HCT116 (cell line): ENCODE data around the gene XAGE1A. TPM values are rescaled to one million over a fixed set of nuclear protein-coding genes. Genes with fewer than 3 reads are reported as not detected.
"Not testable (repeated sequence)": the region's sequence is repeated elsewhere in the genome, so short reads cannot be mapped to it uniquely, and the experiment has no call there.

ENCODE experiments used
- ATAC-seq: fragments of 200-7000 bp; cut with Tn5 transposase; 2 replicates; pipeline ENCODE4 v1.9.1; 2020; ENCODE audit warnings: mild to moderate bottlenecking, moderate library complexity
- Bru-seq: library from RNA; stranded (reverse); fragments of 400-500 nt; gene quantifications from one replicate; lab custom pipeline; 2021; lab: Mats Ljungman, UMichigan
- BruChase-seq, 2 experiments: library from RNA; stranded (reverse); fragments of 400-500 nt; gene quantifications; one replicate each; lab custom pipeline; 2021; lab: Mats Ljungman, UMichigan
- BruUV-seq: library from RNA; stranded (reverse); fragments of 400-500 nt; replicated peaks from 2 replicates; lab custom pipeline; 2021; lab: Mats Ljungman, UMichigan
- CTCF ChIA-PET: fragments of 300-600 bp; sonication (Branson Sonifier 250); formaldehyde crosslinking; loops from one replicate; lab custom pipeline; 2021; ENCODE audit warnings: antibody characterized with exemption; lab: Charles Lee
- POLR2A ChIA-PET: fragments of 300-600, 350-600 bp; sonication (Branson Sonifier 250); formaldehyde crosslinking; loops from one replicate; lab custom pipeline; 2021; ENCODE audit warnings: antibody characterized with exemption; lab: Charles Lee
- RAD21 ChIA-PET, 2 experiments: fragments of 300-600 bp; sonication (Branson Sonifier 250); formaldehyde crosslinking; loops; one replicate each; lab custom pipeline; 2023; ENCODE audit warnings: low total read pairs in 2 of 2; ENCODE audit not compliant: uncharacterized antibody in 2 of 2, unreplicated experiment in 2 of 2, low non-redundant PET in 1 of 2; lab: Charles Lee
- DNase-seq: peaks from one replicate; pipeline ENCODE4 v3.0.0-alpha.2; 2010; ENCODE audit warnings: low read depth, low spot score
- H2AFZ ChIP-seq: fragments of 200-600 bp; shearing (Covaris generic), sonication (generic); 2 replicates; pipeline ENCODE4 v1.6.1; 2017; ENCODE audit warnings: low read depth, mixed run types, mixed read lengths, antibody characterized with exemption, low read length; ENCODE audit not compliant: poor library complexity, severe bottlenecking
- H3K27ac ChIP-seq: 2 replicates; pipeline ENCODE4 v1.5.1; 2012; ENCODE audit warnings: low read depth, low read length
- H3K27me3 ChIP-seq: fragments of 200-600 bp; sonication (generic); 2 replicates; pipeline ENCODE4 v1.6.1; 2016; ENCODE audit warnings: mixed run types, low read length, mixed read lengths; ENCODE audit not compliant: insufficient read depth
- H3K36me3 ChIP-seq, 2 experiments: fragments of 200-500 bp in 1 of 2; fragments of 200-600 bp in 1 of 2; sonication (Bioruptor generic) in 1 of 2; sonication (generic) in 1 of 2; 2 replicates each; pipeline versions ENCODE4 v1.5.1 to v1.6.1; 2014 to 2016; ENCODE audit warnings: low read length in 2 of 2, inconsistent platforms in 1 of 2, mixed read lengths in 1 of 2, mixed run types in 1 of 2; ENCODE audit not compliant: insufficient read depth in 2 of 2, control insufficient read depth in 1 of 2
- H3K4me1 ChIP-seq, 2 experiments: fragments of 200-600 bp in 1 of 2; sonication (generic) in 1 of 2; 2 replicates each; pipeline versions ENCODE4 v1.5.1 to v1.6.1; 2012 to 2017; ENCODE audit warnings: low read length in 2 of 2, inconsistent platforms in 1 of 2, mild to moderate bottlenecking in 1 of 2, mixed read lengths in 1 of 2, mixed run types in 1 of 2, moderate library complexity in 1 of 2; ENCODE audit not compliant: insufficient read depth in 2 of 2, control insufficient read depth in 1 of 2
- H3K4me2 ChIP-seq: fragments of 200-600 bp; sonication (generic); 2 replicates; pipeline ENCODE4 v1.6.1; 2017; ENCODE audit warnings: mixed run types, low read length, mixed read lengths
- H3K4me3 ChIP-seq, 2 experiments: fragments of 200-600 bp in 1 of 2; sonication (generic) in 1 of 2; replicated peaks in 1 of 2; 2 replicates each; pipeline ENCODE4 v1.5.1; 2011 to 2016; ENCODE audit warnings: low read length in 2 of 2, control low read depth in 1 of 2, low read depth in 1 of 2, mild to moderate bottlenecking in 1 of 2, mixed read lengths in 1 of 2, mixed run types in 1 of 2
- H3K79me2 ChIP-seq: fragments of 200-600 bp; sonication (generic); 2 replicates; pipeline ENCODE4 v1.6.1; 2017; ENCODE audit warnings: mild to moderate bottlenecking, mixed run types, low read length, moderate library complexity, mixed read lengths; ENCODE audit not compliant: insufficient read depth
- H3K9ac ChIP-seq: fragments of 200-600 bp; sonication (generic); 2 replicates; pipeline ENCODE4 v1.6.1; 2016; ENCODE audit warnings: low read length, mixed read lengths
- H3K9me2 ChIP-seq: fragments of 200-600 bp; sonication (generic), shearing (Covaris generic); 2 replicates; pipeline ENCODE4 v1.6.1; 2017; ENCODE audit warnings: mixed run types, mild to moderate bottlenecking, moderate library complexity; ENCODE audit not compliant: insufficient read depth
- H3K9me3 ChIP-seq, 2 experiments: fragments of 200-500 bp in 1 of 2; fragments of 200-600 bp in 1 of 2; sonication (Bioruptor generic) in 1 of 2; sonication (generic) in 1 of 2; 2 replicates each; pipeline ENCODE4 v1.6.1; 2014 to 2017; ENCODE audit warnings: low read length in 2 of 2, mixed read lengths in 2 of 2, inconsistent platforms in 1 of 2, low read depth in 1 of 2, mild to moderate bottlenecking in 1 of 2, mixed run types in 1 of 2, moderate library complexity in 1 of 2; ENCODE audit not compliant: control insufficient read depth in 1 of 2, insufficient read depth in 1 of 2
- H4K20me1 ChIP-seq: fragments of 200-600 bp; sonication (generic), shearing (Covaris generic); 2 replicates; pipeline ENCODE4 v1.6.1; 2017; ENCODE audit warnings: mixed run types, mild to moderate bottlenecking, moderate library complexity; ENCODE audit not compliant: insufficient read depth
- intact Hi-C: fragments of 100-400 bp; cut with micrococcal nuclease; formaldehyde crosslinking; loops from 2 replicates; pipeline ENCODE4 v1.10.0; 2022
- long read RNA-seq: library from polyadenylated mRNA; unstranded; transcript quantifications from one replicate; pipeline ENCODE4 v2.0.0, GENCODE V29; 2021; ENCODE audit not compliant: unreplicated experiment
- polyA plus RNA-seq: library from polyadenylated mRNA; unstranded; fragments of >200 nt; gene quantifications from 2 replicates; pipeline ENCODE4 v1.2.1, GENCODE V29; 2012; ENCODE audit warnings: missing spikeins
- total RNA-seq: library from RNA; stranded (reverse); gene quantifications from one replicate; pipeline ENCODE4 v1.2.1, GENCODE V29; 2021; ENCODE audit not compliant: unreplicated experiment

Gene XAGE1A
- total RNA-seq: not detected
- polyA plus RNA-seq: not detected in 2 replicates
- not detected for Bru-seq, nascent RNA
- BruChase-seq, experiment 1, labeled RNA remaining after a 6-hour chase: percentile 11 among the genes with signal in this experiment
- not detected for BruChase-seq, experiment 2, labeled RNA remaining after a 2-hour chase
- long read RNA-seq: 0 reads

DNA sequence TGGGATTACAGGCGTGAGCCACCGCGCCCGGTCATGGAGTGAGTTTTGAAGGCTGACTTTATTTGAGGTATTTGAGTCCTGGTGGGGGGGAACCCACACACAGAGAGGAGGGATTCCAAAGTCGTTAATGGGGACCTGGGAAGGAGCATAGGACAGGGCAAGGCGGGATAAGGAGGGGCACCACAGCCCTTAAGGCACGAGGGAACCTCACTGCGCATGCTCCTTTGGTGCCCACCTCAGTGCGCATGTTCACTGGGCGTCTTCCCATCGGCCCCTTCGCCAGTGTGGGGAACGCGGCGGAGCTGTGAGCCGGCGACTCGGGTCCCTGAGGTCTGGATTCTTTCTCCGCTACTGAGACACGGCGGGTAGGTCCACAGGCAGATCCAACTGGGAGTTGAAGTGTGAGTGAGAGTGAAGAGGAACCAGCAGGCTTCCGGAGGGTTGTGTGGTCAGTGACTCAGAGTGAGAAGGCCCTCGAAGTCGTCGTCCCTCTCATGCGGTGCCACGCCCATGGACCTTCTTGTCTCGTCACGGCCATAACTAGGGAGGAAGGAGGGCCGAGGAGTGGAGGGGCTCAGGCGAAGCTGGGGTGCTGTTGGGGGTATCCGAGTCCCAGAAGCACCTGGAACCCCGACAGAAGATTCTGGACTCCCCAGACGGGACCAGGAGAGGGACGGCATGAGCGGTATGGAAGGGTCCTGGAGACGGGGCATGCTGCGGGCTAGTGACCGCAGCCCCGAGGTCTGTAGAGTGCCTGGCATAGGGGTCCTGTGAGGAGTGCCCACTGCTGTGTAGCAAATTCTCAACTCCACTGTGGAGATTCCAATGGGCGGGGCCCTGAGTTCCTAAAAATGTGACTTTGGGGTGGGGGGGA lies at the start of gene XAGE1A:
Gene XAGE1A, plus strand, starts transcription at position 264 of the 874 bp plus-strand sequence. CDS start 1,554 bp downstream, outside the sequence.
- ATAC-seq, H3K27ac ChIP-seq, BruUV-seq, H3K79me2 ChIP-seq, H4K20me1 ChIP-seq, intact Hi-C loops, H3K4me3 ChIP-seq, H3K27me3 ChIP-seq, H2AFZ ChIP-seq, POLR2A ChIA-PET, RAD21 ChIA-PET, H3K9me3 ChIP-seq, H3K9me2 ChIP-seq, CTCF ChIA-PET, DNase-seq, H3K9ac ChIP-seq, H3K36me3 ChIP-seq, H3K4me1 ChIP-seq, H3K4me2 ChIP-seq: not testable (repeated sequence)

DNA sequence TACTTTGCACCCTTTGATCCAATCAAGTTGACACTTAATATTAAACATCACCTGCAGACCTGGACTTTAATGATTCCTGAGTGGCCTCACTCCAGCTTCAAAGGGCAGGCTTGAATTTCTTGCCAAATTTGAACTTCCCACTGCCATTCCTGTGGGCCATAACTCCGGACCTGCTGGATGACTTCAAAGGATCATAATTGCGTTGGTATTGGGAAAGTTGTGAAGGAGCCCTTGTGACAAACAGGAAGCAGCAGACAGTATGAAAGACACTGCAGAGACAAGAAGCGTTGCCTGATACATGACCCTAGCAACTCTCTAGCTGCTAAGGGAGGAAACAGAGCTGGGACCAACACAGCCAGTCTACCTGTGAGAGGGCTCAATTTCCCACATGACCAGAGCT lies 43.6 kb upstream of the XAGE1A start:
- H4K20me1 ChIP-seq, H3K27ac ChIP-seq, ATAC-seq, H3K9me2 ChIP-seq, RAD21 ChIA-PET, H3K79me2 ChIP-seq, CTCF ChIA-PET, H3K27me3 ChIP-seq, H3K4me3 ChIP-seq, H3K9ac ChIP-seq, H3K36me3 ChIP-seq, H2AFZ ChIP-seq, DNase-seq, H3K4me2 ChIP-seq, H3K4me1 ChIP-seq, H3K9me3 ChIP-seq, intact Hi-C loops, BruUV-seq, POLR2A ChIA-PET: not testable (repeated sequence)

DNA sequence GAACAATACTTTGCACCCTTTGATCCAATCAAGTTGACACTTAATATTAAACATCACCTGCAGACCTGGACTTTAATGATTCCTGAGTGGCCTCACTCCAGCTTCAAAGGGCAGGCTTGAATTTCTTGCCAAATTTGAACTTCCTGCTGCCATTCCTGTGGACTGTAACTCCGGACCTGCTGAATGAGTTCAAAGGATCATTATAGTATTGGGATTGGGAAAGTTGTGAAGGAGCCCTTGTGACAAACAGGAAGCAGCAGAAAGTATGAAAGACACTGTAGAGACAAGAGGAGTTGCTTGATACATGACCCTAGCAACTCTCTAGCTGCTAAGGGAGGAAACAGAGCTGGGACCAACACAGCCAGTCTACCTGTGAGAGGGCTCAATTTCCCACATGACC lies 24.3 kb upstream of the XAGE1A start:
- H3K4me2 ChIP-seq, BruUV-seq, H3K4me1 ChIP-seq, ATAC-seq, H3K9ac ChIP-seq, intact Hi-C loops, H4K20me1 ChIP-seq, H3K27ac ChIP-seq, H3K36me3 ChIP-seq, DNase-seq, POLR2A ChIA-PET, H3K79me2 ChIP-seq, H3K9me3 ChIP-seq, CTCF ChIA-PET, H3K4me3 ChIP-seq, H2AFZ ChIP-seq, RAD21 ChIA-PET, H3K27me3 ChIP-seq, H3K9me2 ChIP-seq: not testable (repeated sequence)

- H4K20me1 ChIP-seq, intact Hi-C loops, H3K27me3 ChIP-seq, DNase-seq, H2AFZ ChIP-seq, H3K4me1 ChIP-seq, H3K9me3 ChIP-seq, H3K4me3 ChIP-seq, H3K27ac ChIP-seq, H3K36me3 ChIP-seq, BruUV-seq, H3K79me2 ChIP-seq, H3K9ac ChIP-seq, H3K9me2 ChIP-seq, POLR2A ChIA-PET, H3K4me2 ChIP-seq, CTCF ChIA-PET, RAD21 ChIA-PET, ATAC-seq: not testable (repeated sequence)
Measured at GRCh38 chrX:52496419-52496772, 788 bp downstream of the XAGE1A start.
